NCI-H345 treated with DMSO at 0.1 percent for 48 hours (cell line): ENCODE results near the gene ABL2.

ENCODE experiments used
- DNase-seq: peaks from one replicate; lab custom pipeline; 2025; ENCODE audit not compliant: unreplicated experiment; lab: John Stamatoyannopoulos, UW

ABL2 gene

DNA sequence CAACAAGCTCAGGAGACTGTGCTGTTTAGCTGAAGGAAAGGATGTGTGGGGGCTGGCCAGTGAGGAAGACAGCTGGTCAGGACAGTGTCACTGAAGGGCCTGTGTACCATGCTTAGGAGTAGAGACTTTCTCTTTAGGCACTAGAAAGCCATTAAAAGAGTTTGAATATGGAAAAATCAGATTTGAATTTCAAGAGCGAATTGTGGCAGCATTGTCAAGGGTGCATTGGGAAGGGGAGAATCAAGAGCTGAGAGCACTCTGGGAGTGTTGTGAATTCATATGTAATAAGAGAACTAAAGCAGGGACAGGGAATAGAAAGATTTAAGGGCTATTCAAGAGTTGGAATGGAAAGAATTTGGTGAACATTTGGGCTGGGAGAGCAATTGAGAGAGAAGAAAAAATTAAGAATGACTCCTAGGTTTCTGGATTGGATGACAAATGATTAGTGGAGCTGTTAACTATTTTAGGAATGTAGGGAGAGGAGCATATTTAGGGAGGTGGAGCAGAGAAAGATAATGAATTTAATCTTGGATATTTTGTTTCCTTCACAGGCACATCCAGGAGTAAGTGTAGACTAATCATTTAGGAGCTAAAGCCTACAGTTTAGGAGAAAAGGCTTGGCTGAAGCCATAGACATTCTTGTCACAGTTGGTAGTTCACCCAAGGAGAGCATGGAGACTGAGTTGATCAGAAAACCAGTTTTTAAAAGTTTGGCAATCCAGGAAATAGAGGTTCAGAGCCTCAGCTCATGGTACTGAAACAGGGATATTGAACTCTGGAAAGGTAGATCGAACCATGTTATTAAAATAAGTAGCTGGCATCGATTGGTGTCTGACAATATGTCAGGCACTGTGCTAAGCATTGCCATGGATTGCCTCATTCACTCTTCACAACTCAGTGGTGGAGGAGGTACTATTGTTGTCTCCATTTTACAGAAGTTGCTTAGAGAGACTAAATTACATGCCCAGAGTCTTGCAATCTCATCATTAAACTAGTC is 170.7 kb downstream of the ABL2 start:
- no peak for DNase-seq

DNA sequence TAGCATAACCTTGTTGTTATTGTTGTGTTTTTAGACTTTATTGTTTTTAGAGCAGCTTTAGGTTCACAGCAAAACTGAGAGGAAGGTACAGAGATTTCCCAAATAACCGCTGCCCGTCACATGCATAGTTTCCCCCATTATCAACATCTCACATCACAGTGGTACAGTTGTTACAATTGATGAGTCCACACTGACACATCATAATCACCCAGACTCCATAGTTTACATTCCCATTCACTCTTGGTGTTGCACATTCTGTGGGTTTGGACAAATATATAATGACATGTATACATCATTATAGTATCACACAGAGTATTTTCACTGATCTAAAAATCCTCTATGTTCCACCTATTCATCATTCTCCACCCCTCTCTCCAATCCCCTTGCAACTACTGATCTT is 173.5 kb downstream of the ABL2 start:
- DNase-seq, result no peak

DNA sequence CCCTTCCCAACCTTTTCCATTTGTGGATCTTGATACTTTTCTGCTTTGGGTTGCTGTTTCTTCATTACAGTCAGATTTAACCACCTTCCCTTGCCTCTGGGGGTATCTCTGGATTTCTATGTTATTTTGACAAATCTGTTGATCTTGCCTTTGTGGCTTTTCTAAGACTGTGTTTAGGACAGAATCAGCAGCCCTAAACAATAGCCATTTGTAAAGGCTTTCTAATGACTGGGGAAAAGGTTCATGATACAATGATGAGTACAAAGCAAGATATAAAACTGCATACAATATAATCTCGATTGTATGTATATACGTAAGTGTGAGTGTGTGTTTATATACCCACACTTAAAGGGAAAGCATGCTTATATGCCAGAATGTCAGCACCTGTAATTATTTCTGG is 176.0 kb downstream of the ABL2 start:
- no peak for DNase-seq

GRCh38 chr1:179052776-179053175 is 176.7 kb downstream of the ABL2 start:
- DNase-seq, result no peak
